NCI-H460 (cell line): ENCODE measurements around the gene PIK3R1. TPM values are rescaled to one million over a fixed set of nuclear protein-coding genes. Genes with fewer than 3 reads are reported as not detected.

ENCODE experiments used
- DNase-seq: peaks from one replicate; pipeline ENCODE4 v3.0.0-alpha.2; 2016; ENCODE audit warnings: low read depth; ENCODE audit errors: extremely low read depth
- total RNA-seq: library from RNA; depleted of rRNA; stranded (reverse); fragments of >200 nt; shearing (Covaris generic); gene quantifications from 2 replicates; pipeline ENCODE4 v1.2.3, GENCODE V29; 2014

The PIK3R1 gene
- total RNA-seq, 1 experiment from 2014 or later = 40.9 TPM

DNA sequence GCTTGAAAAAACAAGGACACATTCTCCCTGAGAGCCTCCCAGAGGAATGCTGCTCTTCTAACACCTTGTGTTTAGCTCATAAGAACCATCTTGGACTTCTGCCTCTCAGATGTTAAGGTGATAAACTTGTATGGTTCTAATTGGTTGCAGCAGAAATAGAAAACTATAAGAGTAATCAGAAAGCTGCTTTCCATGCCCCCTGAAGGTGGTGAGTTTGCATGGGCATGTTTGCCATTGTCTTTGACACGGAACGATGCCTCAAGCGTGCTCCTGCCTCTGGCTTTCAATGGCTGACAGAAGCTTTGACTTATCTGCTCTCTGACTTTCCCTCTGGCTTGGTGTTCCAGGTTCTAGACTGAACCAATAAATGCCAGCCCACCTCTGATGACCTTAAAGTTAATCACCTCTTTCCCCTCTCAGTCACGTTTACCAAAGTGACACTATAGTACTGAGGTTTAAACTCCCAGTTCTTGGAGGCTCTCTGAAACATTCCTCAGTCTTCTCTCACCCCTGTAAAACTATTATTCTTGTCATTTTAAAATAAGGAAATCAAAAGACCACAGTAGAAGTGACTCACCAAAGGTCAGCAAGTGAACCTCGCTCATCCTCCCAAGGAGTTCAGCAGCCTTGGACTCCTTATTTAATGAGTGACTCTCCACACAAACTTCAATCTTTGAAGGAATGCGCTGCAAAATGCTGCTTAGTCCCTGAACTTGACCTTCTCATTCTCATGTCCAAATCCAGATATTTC is 103.6 kb downstream of the PIK3R1 start:
- no peak for DNase-seq

DNA sequence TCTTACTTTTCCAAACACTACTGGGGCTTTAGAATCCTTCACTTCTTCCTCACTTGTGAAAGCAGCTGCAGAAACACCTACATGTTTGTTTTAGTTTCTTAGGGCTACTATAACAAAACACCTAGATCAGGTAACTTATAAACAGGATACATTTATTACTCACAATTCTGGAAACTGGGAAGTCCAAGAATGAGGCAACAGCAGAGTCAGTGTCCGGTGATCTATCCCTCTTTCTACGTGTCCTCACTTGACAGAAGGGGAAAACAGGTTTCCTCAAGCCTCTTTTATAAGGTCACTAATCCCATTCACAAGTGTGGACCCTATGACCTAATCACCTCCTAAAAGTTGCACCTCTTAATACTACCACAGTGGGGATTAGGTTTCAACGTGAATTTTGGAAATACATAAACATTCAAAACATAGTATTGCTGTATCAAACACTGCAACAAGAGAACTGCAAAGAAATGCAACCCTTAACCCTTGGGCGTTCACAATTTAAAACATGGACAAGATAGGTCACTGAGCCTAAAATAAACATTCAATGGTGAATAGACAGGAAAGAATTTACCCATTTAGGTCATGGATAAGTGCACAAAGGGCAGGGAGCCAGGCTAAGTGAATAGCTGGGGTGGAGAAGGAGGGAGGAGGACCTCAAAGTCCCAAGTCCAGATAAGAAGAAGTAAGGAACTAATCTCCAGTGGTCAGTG is 104.3 kb downstream of the PIK3R1 start:
- no peak for DNase-seq

DNA sequence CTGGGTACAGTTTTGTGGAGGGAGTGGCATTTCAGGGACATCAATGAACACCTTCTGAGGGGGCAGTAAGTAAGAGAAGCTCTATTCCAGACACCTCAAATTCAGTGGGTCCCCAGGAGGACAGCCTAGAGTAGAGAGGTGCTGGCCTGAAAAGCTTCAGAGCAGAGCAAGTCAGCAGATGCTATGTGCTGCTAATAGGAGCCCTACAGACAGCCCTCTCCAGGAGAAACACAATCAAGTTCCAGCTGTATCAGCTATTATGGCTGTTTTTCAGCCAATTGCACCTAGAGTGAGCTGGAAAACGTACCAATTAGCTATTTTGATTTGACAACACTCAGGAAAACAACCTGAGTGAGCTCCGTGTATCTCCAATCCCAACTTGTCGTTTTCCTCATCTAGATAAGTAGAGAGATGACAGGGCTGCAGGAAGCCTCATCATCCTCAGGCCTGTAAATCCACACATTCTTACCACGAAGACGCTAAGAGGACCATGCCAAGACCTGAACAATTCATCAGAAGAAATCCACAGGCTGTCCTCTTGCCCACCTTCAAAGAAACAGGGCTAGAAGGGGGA is 104.9 kb downstream of the PIK3R1 start:
- DNase-seq = no peak

DNA sequence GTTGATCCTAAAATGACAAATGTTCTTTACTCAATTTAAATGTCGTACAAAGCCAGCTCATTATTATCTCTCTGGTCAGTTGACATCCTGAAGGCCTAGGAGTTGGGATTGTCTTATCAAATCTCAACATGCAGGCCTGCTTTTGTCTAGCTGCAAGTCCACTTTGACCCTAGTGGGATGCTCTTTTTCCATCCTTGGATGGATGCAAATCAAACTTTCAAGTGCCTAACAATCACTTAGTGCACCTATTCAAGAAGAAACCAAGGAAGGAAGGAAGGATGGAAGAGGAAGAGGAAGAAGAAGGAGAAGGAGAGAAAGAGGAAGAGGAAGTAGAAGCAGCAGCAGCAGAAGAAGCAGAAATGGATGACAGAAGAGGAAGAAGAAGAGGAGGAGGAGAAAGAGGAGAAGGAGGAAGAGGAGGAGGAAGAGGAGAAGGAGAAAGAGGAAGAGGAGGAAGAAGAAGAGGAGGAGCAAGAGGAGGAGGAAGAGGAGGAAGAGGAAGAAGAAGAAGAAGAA is 109.6 kb downstream of the PIK3R1 start:
- no peak for DNase-seq

DNA sequence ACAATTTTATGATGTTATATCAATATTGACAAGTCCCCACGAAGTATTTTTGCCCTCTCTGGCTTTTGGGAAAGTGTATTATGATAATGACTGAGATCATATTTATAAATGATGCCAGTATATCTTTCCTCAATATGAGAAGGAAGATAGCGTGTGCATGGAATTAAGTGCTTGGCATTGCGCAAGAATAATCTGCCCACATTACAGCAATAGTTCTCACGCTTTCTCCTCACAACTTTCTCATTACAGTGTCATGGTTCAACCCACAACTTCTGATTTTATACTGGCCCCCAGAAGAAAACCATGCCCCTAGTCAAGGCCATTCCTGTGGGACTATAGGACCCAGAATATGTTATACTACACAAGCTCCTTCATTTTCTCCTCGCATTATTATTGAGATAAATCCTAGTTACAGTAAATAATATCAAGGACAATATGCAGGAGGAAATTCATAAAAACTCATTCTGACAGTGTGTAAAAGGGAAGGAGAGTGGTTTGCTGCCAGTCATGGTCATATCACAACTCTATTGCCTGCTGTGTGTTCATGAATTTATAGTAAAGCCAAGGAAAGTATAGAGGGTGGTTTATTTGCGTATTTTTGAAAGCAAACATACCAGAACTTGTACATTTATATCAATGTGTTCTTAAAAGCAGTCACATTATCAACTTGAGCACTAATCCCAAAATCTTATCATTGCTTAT is 114.1 kb downstream of the PIK3R1 start:
- no peak for DNase-seq

DNA sequence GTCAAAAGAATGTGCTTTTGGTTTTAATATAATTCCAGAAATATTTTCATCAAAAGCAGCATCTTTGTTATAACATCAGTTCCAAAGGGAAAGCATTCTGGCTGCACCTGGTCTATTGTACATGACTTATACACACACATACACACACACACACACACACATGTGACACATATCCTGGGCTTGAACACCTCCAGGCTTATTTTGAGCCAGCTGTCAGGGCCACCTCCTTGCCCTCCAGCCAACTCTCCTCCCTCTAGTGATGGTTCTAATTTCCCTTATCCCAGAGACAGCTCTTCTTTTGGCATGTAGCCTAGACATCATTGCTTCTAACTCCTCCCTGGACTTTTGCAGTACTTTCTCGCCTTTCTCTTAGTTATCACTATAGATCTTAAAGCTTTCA is 115.0 kb downstream of the PIK3R1 start:
- DNase-seq = no peak

DNA sequence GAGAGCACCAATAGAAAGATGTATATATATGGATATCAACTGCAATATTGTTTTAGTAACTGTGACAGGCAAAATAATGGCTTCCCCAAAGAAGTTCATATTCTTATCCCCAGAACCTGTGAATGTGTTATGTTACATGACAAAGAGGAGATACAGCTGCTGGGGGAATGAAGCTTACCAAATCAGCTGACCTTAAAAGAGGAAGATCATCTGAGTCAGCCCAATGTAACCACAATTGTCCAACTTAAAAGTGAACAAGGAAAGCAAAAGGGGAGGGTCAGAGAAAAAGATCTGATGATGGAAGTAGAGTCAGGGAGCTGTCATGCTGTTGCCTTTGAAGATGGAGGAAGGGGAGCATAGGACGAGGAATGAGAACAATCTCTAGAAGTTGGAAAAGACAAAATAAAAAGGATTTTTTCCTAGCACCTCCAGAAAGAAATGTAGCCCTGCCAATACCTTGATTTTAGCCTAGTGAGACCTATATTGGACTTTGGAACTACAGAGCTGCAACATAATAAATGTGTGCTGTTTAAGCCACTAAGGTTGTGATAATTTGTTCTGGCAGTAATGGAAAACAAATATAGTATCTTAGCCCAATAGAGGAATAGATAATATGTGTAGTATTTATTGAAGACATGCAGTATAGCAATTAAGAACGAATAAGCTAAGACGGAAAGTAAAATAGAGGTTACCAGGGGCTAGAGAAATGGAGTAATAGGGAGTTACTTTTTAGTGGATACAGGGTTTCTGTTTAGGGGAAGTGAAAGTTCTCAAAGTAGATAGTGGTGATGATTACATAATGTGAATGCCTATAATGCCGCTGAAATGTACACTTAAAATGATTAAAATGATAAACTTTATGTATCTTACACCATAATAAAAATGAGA is 115.9 kb downstream of the PIK3R1 start:
- DNase-seq = no peak

DNA sequence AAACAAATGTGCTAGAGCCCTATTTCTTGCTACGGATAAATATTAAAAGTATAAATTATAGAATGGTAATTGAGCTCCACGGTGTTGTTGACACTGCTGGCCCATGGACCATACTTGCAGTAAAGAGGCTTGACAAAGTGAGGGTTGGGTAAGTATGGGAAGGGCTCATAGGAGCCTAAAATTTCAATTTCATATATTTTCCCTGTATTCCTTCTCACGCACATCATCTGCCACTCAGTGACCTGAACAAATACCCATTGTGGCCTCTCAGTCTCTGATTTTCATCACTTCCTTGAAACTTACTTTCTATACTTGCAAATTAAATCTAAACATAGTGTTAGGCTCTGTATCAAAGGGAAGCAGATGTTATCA is 116.5 kb downstream of the PIK3R1 start:
- no peak for DNase-seq

DNA sequence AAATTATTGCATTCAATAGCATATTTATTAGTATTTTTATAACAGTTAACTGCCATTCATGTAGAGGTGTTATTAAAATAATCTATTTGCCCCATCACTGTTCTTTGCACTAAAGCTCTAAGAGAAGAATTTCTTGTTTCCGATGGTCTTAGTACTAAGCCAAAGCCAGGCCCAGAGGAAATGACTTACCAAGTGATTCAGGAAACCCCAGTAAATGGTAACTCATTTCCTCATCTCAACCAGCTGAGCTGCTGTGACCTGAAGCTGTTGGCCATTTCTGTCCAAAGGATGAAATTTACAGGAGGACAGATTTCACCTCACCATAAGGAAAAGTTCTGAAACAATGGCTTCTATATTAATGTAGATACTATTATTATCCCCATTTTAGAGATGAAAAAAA is 117.0 kb downstream of the PIK3R1 start:
- DNase-seq = no peak

DNA sequence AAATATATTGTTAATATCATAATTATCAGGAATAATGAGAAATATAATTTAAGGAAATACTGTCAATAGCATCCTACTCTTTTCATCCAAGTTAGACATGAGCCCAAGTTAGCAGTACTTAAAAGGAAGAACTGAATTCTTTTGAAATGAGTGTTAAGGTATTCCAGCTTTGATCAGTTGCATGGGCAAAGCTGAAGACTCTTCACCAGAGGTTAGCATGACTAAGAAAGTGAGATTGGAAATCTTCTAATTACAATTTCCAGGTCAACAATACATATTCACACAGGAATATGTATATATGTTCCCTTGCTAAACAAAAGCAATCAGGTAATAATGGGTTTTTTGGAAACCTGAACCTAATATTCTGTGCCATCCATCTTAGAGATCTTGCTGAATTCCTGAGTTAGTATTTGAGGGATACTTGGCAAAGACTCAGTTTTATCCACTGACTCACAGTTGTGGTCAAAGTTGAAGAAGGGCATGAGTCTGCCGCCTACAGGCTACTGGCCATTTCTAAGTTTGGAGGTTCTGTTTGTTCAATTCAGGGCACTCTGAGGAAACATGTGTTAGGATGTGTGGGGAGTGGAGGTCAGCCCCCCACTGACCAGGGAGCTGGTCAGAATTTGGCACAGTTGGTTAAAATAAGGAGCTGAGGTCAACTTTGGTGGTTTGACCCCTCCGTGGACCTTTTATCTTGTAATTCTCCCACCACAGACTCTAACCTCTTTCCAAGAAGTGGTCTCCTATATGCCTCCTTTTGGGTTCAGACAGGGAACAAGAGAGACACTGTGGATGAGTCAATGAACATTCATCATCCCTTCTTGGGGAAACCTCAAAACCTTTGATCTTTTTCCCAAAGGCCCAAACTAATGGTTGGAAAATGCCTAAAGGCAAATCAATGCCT is 118.3 kb downstream of the PIK3R1 start:
- DNase-seq = no peak

DNA sequence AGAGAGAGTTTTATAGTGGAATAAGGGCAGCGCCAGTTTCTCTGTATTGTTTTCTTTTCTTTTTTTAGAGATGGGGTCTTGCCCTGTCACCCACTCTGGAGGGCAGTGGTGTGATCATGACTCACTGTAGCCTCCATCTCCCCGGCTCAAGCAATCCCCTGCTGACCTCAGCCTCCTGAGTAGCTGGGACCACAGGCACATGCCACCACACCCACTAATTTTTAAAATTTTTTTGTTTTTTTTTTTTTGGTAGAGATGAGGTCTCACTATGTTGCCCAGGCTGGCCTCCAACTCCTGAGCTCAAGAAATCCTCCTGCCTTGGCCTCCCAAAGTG is 119.0 kb downstream of the PIK3R1 start:
- DNase-seq = no peak

DNA sequence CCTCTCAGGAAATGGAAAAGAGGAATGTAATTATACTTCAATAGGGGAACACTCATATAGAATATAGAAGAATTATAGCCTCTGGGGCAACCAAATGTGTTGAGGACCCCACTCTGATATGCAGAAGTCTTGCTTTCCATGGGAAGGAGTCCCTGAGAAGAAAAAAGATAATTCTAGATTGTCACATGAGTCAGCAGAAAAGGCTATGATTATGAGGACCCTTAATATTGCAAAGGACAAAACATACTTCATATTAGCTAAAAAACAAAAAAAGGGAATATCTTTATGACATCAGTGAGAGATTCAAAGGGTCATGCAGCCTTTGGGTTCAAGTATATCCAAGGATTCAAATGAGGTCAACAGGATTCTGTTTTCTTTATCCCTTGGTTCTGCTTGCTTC is 119.5 kb downstream of the PIK3R1 start:
- DNase-seq = no peak

DNA sequence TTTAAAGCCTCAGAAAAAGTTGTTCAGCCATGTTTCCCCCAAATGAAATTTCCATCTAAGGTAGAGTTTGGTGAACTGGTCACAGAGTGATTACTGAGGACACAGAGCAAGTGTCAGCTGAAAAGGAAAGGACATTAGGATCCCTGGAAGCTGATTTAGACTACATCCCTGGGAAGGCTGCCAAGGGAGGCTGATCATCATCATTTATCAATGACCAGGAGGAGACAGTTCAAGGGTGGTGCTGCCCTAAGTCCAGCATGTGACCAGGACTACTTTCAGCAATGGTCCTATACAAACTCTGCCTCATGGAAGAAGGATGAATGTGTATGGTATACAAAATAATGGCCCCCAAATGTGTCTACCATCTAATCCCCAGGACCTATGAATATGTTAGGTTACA is 120.6 kb downstream of the PIK3R1 start:
- DNase-seq = no peak

DNA sequence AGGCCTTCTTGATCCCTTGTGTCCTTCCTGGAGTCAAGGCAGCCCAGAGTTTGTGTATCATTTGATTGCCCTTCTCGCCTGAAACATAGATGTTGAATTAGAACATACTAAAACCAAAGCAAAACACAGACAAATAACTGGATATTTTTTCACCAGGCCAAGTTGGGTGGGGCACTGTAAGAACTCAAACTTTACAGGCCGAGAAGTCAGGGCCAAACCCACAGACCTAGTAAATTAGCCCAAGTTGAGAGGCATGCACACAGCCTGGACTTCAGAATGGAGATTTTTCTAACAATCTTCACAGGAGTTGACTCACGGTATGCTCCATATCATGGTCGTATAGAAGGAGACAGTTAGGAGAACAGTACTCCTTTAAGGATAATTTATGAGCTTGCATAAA is 121.7 kb downstream of the PIK3R1 start:
- DNase-seq = no peak

DNA sequence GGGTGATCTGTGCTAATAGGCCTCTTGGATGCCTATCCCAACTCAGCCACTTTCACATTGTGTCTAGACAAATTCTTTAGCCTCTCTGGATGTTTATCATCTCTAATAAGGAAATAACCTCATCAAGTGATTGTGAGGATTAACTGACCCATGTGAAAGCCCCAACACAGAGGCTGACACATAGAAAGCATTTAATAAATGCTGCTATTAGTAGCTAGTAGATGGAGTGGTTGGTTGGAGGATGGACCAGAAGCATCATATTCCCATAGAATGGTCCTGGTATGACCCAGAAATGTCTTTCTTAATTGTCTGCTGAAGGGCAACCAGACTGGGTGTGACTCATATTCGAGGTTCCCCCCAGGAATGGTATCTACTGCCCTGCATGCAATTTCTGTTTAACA is 124.4 kb downstream of the PIK3R1 start:
- no peak for DNase-seq

DNA sequence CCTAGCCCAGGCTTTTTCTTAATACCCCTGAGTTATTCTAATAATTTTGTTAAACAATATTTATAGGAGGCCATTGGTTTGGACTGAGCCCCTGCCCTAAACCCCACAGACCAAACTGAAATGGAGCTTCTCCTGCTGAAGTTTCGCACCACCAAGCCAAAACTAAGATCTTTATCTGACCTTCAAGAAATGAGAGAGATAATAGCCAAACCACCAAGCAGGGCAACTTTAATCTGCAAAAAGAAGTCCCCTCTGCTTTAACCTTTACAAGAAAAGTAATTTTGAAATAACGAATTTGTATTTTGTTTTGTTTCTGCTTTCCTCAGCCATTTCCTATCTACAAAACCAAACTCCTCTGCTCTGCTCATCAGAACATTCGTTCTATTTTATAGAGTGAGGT is 125.5 kb downstream of the PIK3R1 start:
- DNase-seq = no peak

DNA sequence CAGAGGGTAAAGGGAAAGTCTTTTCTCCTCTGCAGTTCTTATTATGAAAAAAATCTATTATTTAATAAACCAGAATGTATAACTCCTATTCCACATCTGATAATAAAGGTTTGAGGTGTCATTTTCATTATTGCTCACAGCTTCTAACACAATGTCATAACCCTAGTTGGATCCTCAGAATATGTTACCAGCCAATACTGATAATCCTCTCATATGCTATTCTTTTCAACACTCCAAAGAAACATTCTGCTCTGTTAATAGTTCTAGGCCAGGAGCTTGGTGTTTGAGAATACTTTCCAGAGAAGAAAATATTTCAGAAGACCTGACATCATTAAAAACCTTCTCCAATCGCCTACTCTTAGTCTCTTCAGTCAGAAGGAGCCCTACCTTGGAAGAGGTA is 127.1 kb downstream of the PIK3R1 start:
- no peak for DNase-seq

DNA sequence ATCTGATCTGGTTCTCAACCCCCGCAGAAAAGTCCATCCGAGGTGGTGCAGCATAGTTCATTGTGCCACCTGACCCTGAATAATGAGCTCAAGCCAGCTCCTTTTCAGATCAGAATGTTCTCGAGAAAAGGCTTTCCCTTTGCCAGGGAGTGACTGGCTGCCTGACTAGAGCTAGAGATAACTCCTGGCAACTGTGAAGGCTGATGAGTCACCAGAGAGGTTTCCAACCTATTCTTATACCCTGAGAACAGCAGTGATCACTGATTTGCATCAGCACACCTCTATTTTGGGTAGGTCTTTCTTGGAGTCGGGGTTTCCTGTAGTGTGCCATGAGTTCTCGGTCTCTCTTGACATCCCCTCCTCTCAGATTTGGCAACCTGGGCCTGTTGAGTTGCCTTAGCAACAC is 127.9 kb downstream of the PIK3R1 start:
- no peak for DNase-seq

DNA sequence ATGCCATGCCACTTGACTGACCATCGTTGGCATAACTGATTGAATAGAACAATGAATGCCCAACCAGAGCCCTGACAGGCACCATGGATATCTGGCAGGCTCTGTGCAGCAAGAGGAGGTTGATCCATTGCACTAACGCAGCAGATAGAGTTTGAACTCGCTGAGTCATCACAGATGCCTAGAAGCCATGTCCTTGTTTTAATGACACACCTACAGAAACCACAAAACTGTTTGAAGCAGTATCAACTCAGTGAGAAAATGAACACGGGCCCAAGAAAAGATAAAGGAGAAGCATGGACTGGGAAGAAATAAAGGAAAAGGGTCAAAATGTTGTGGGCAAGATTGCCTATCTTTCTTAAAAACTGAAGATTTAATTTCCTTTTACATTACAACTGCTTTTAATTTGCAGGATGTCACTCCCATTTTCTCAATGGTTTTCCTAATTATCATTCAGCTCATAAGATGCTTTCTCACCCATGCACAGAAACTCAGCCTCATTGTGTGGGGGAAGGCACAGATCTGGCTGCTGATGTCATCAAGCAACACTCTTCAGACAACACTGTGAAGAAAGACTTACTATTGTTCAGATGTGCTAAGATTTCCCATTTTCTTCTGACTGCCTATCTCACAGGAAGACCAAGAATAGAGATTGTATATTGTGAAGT is 129.0 kb downstream of the PIK3R1 start:
- DNase-seq = peak; percentile 20
